ENCODE results near the gene CREB5. TPM values are rescaled to one million over a fixed set of nuclear protein-coding genes. Genes with fewer than 3 reads are reported as not detected.
A peak's percentile ranks its signal among the peaks of the same experiment; 100 is the strongest.

Gene CREB5
- total and polyA plus RNA-seq, 2 of the 8 experiments (the other 6 are each of a cell fraction or from before 2014, with no cell fraction given) = 2.4 to 2.7 TPM

GRCh38 chr7:28688651-28689050 lies 276.3 kb downstream of the CREB5 start:
- no peaks in the 10 kb centered on the region for H3K36me3 ChIP-seq (ENCODE audit: control insufficient read depth in 2 of 4, insufficient read depth in 4 of 4, low read length in 3 of 4)
- H3K27ac ChIP-seq (ENCODE audit: low read depth, low read length) = no peak overlapping the region
- no peaks in the 10 kb centered on the region for H3K9me3 ChIP-seq (ENCODE audit: insufficient read depth in 2 of 2, low read depth in 1 of 2, low read length in 1 of 2)
- H4K91ac ChIP-seq (replicated peaks; ENCODE audit: insufficient read length, low read length) = peak overlapping the region; percentile 20
- H4K20me1 ChIP-seq (replicated peaks in 1 of 2; ENCODE audit: control insufficient read depth in 1 of 2, insufficient read depth in 2 of 2, low read length in 2 of 2) = no peaks in the 10 kb centered on the region
- CTCF ChIA-PET (ENCODE audit: partially characterized antibody) = no interaction called here
- H3K56ac ChIP-seq (replicated peaks; ENCODE audit: insufficient read length, low read depth, low read length) = no peak overlapping the region
- H3K4ac ChIP-seq (replicated peaks; ENCODE audit: insufficient read length, low read depth, low read length) = no peak overlapping the region
- no peak overlapping the region for H4K8ac ChIP-seq (ENCODE audit: extremely low read depth, insufficient read depth, low read length)
- no peak overlapping the region for H3K9ac ChIP-seq (replicated peaks in 1 of 4; ENCODE audit: extremely low read depth in 1 of 4, low read depth in 3 of 4, low read length in 3 of 4)
- peak overlapping the region; percentile 76; the same call in 1 of the 2 replicates for H2BK15ac ChIP-seq (ENCODE audit: low read length)
- FAIRE-seq (no peak), DNase-seq (ENCODE audit: low read depth in 1 of 2, low spot score in 2 of 2) (no peak)
- H3K14ac ChIP-seq (ENCODE audit: insufficient read length) = no peak overlapping the region
- H2AK5ac ChIP-seq (ENCODE audit: low read depth, low read length) = no peak overlapping the region
- WGBS, 2 experiments (ENCODE audit: extremely low coverage in 1 of 2, insufficient coverage in 1 of 2, insufficient read length in 1 of 2, insufficient replicate concordance in 2 of 2, low coverage in 1 of 2, low lambda C conversion rate in 2 of 2, missing lambda C conversion rate in 1 of 2) = 92% methylated on average over 5 of the region's 5 CpGs; no CpG with 5 or more reads in 1 of the 2 experiments
- no peak overlapping the region for H2BK5ac ChIP-seq (ENCODE audit: low read depth, low read length)
- no peak overlapping the region for H3K23ac ChIP-seq (ENCODE audit: insufficient read length)
- H2AFZ ChIP-seq (ENCODE audit: low read length) = no peak overlapping the region
- no peak overlapping the region for H3K18ac ChIP-seq (ENCODE audit: extremely low read depth, low read length)
- peaks cover 4% of the 10 kb centered on the region for H3K23me2 ChIP-seq (ENCODE audit: low read depth, low read length)
- no peak overlapping the region for H3K4me2 ChIP-seq (ENCODE audit: insufficient read depth in 1 of 2, low read depth in 2 of 2, low read length in 2 of 2)
- POLR2A ChIA-PET (ENCODE audit: partially characterized antibody) = interaction anchor here (1.4 kb wide), 1 partner anchor 20 kb away, joined by 3 read pairs; no protein-coding TSS in a partner anchor
- no peak overlapping the region for H4K5ac ChIP-seq (ENCODE audit: insufficient read length, low read depth, low read length)
- H3K4me3 ChIP-seq (ENCODE audit: extremely low read depth in 1 of 4, insufficient read depth in 2 of 4, low read depth in 3 of 4, low read length in 4 of 4) = no peak overlapping the region
- H3K27me3 ChIP-seq (replicated peaks in 1 of 4; ENCODE audit: control insufficient read depth in 3 of 4, extremely low read depth in 1 of 4, insufficient read depth in 3 of 4, low read length in 3 of 4) = no peaks in the 10 kb centered on the region
- no peaks in the 10 kb centered on the region for H3K79me2 ChIP-seq (ENCODE audit: control insufficient read depth in 1 of 2, insufficient read depth in 2 of 2, low read length in 2 of 2)
- no peak overlapping the region for H2BK120ac ChIP-seq (replicated peaks; ENCODE audit: low read depth, low read length)
- H3K79me1 ChIP-seq (ENCODE audit: low read depth, low read length) = 0 out of 2 replicates have a peak, but pooled peaks cover 2% of the 10 kb centered on the region
- H2BK12ac ChIP-seq (ENCODE audit: low read depth, low read length) = no peak overlapping the region
- peaks cover 0 to 5% (median 2%) of the 10 kb centered on the region in 4 experiments; a peak in 5 of 7 replicates for H3K4me1 ChIP-seq (replicated peaks in 1 of 4; ENCODE audit: control insufficient read depth in 3 of 4, insufficient read depth in 4 of 4, low read length in 3 of 4)
- 0 out of 2 replicates have a peak overlapping the region, but pooled peaks have one; percentile 39 for H2BK20ac ChIP-seq (ENCODE audit: low read length)
- no peak for TF ChIP-seq SP2 (IDR thresholded peaks at IDR 0.05; ENCODE audit: low read length)
- TF ChIP-seq ATF3 (IDR thresholded peaks at IDR 0.05; ENCODE audit: insufficient read depth, low read depth, low read length) = no peak
